ENCODE results near the gene PRSS57.

- TF ChIP-seq, protein P1, sequence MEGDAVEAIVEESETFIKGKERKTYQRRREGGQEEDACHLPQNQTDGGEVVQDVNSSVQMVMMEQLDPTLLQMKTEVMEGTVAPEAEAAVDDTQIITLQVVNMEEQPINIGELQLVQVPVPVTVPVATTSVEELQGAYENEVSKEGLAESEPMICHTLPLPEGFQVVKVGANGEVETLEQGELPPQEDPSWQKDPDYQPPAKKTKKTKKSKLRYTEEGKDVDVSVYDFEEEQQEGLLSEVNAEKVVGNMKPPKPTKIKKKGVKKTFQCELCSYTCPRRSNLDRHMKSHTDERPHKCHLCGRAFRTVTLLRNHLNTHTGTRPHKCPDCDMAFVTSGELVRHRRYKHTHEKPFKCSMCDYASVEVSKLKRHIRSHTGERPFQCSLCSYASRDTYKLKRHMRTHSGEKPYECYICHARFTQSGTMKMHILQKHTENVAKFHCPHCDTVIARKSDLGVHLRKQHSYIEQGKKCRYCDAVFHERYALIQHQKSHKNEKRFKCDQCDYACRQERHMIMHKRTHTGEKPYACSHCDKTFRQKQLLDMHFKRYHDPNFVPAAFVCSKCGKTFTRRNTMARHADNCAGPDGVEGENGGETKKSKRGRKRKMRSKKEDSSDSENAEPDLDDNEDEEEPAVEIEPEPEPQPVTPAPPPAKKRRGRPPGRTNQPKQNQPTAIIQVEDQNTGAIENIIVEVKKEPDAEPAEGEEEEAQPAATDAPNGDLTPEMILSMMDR (IDR thresholded peaks at IDR 0.05) = no peak
- no peak for TF ChIP-seq POLR2A (IDR thresholded peaks at IDR 0.05)
Measured at GRCh38 chr19:687569-688166, 7.6 kb downstream of the PRSS57 start.
